Breast epithelium (tissue), 4 donors: ENCODE measurements around the gene TCEAL8. TPM values are rescaled to one million over a fixed set of nuclear protein-coding genes. Genes with fewer than 3 reads are reported as not detected.

Experiments used
- DNase-seq, 2 donors: peaks; one replicate each; pipeline ENCODE4 v3.0.0-alpha.2; 2019; ENCODE audit warnings: low spot score in 2 of 2
- H3K27ac ChIP-seq, 2 donors: fragments of 200-600 bp; sonication (generic) in 1 of 2; one replicate each; pipeline ENCODE4 v1.5.1; 2016 to 2019; ENCODE audit warnings: mild to moderate bottlenecking in 1 of 2
- H3K27me3 ChIP-seq, 2 donors: fragments of 200-600 bp; sonication (generic) in 1 of 2; one replicate each; pipeline versions ENCODE4 v1.5.1 to v1.6.0; 2017 to 2019; ENCODE audit warnings: control low read depth in 1 of 2, mild to moderate bottlenecking in 1 of 2
- H3K36me3 ChIP-seq: fragments of 200-600 bp; one replicate; pipeline ENCODE4 v1.5.1; 2019
- H3K4me1 ChIP-seq, 2 donors: fragments of 200-600 bp; sonication (generic); one replicate each; pipeline ENCODE4 v1.5.1; 2016 to 2019; ENCODE audit warnings: control low read depth in 1 of 2
- H3K4me3 ChIP-seq, 3 donors: fragments of 200-600 bp; sonication (generic); 1 replicate in 2 of 3; 2 replicates in 1 of 3; pipeline ENCODE4 v1.5.1; 2016 to 2019; ENCODE audit warnings: mild to moderate bottlenecking in 3 of 3, moderate library complexity in 2 of 3
- H3K9me3 ChIP-seq, 2 donors: fragments of 200-600 bp; sonication (generic) in 1 of 2; one replicate each; pipeline ENCODE4 v1.5.1; 2016 to 2019; ENCODE audit warnings: control low read depth in 1 of 2
- POLR2A ChIP-seq: fragments of 450-650 bp; IDR thresholded peaks from one replicate; pipeline ENCODE4 v1.6.1; 2016; ENCODE audit warnings: antibody characterized with exemption, mild to moderate bottlenecking, moderate library complexity
- POLR2AphosphoS5 ChIP-seq, 3 donors: sonication (generic); formaldehyde crosslinking; IDR thresholded peaks; one replicate each; pipeline ENCODE4 v1.6.1; 2017; ENCODE audit warnings: antibody characterized with exemption in 3 of 3
- intact Hi-C: fragments of 100-400 bp; cut with DNase I; formaldehyde crosslinking; loops from one replicate; pipeline ENCODE4 v1.15.1; 2023; ENCODE audit warnings: low total_unique reads
- total RNA-seq, 3 donors: library from RNA; depleted of rRNA; stranded (reverse); fragments of >200 nt; gene quantifications; one replicate each; pipeline ENCODE4 v1.1.0, GENCODE V29; 2016
- TF ChIP-seq, protein P1 (sequence below), 3 donors: fragments of 450-650 bp; IDR thresholded peaks; one replicate each; pipeline ENCODE4 v1.5.1; 2016 to 2017; ENCODE audit warnings: antibody characterized with exemption in 3 of 3, mild to moderate bottlenecking in 3 of 3, moderate library complexity in 3 of 3

Gene TCEAL8
- total RNA-seq, 3 donors from 2014 or later = 52.2 to 79.6 (median 58.5) TPM

DNA sequence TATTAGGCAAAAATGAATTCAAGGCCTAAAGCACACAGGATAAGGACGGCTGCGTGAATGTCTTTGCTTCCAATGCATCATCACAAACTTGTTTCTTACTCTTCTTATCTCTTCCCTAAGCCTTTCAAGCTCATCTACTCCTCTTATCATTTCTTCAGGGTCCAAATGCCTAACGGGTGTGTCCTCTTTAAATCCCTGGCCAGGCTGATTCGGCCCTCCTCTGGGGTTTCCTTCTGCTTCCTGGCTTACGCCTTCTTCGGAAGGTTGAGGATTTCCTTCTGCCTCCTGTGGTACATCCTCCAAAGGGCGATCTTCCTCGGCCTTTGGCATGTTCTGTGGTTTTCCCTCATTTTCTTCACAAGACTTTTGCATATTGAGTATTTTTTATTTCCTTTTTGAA is 1.3 kb downstream of the TCEAL8 start:
- peak overlapping the region; percentile 55 to 72 (median 61) for H3K4me3 ChIP-seq
- no peaks in the 10 kb centered on the region for H3K36me3 ChIP-seq
- H3K27me3 ChIP-seq = peaks cover 0 to 37% of the 10 kb centered on the region in 2 donors
- H3K9me3 ChIP-seq = no peaks in the 10 kb centered on the region
- DNase-seq = no peak
- peak overlapping the region; percentile 80 to 90 for H3K27ac ChIP-seq
- H3K4me1 ChIP-seq = no peaks in the 10 kb centered on the region
- intact Hi-C loops = no loop called here
- TF ChIP-seq, protein P1, sequence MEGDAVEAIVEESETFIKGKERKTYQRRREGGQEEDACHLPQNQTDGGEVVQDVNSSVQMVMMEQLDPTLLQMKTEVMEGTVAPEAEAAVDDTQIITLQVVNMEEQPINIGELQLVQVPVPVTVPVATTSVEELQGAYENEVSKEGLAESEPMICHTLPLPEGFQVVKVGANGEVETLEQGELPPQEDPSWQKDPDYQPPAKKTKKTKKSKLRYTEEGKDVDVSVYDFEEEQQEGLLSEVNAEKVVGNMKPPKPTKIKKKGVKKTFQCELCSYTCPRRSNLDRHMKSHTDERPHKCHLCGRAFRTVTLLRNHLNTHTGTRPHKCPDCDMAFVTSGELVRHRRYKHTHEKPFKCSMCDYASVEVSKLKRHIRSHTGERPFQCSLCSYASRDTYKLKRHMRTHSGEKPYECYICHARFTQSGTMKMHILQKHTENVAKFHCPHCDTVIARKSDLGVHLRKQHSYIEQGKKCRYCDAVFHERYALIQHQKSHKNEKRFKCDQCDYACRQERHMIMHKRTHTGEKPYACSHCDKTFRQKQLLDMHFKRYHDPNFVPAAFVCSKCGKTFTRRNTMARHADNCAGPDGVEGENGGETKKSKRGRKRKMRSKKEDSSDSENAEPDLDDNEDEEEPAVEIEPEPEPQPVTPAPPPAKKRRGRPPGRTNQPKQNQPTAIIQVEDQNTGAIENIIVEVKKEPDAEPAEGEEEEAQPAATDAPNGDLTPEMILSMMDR (IDR thresholded peaks at IDR 0.05) = no peak
- TF ChIP-seq POLR2AphosphoS5 (IDR thresholded peaks at IDR 0.05) = no peak
- TF ChIP-seq POLR2A = no peak

DNA sequence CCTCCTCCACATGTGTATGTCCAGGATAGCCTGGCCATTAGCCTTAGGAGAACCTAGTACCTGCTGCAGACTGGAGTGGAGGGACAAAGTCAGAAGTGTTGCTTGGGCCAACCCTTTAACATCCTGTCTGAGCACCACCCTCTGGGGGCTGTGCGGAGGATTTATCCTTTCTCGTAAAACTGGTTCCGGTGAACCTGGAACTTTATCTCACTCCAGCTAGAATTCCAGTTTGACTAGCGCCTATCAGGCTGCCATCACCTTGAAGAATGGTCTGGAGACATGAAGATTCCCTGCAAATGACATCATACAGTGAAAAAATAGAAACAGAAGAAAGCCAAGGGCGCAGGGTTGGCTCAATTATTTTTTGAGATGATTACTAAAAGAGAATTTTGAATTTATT is 4.0 kb downstream of the TCEAL8 start:
- Histone ChIP-seq H3K4me3 (no peak overlapping the region), H3K9me3 (no peaks in the 10 kb centered on the region), H3K27me3 (peaks cover 0 to 24% of the 10 kb centered on the region in 2 donors), H3K36me3 (no peaks in the 10 kb centered on the region), H3K27ac (peak overlapping the region in 1 of 2 donors; percentile 0), H3K4me1 (no peaks in the 10 kb centered on the region)
- intact Hi-C loops = no loop called here
- TF ChIP-seq POLR2AphosphoS5 (IDR thresholded peaks at IDR 0.05) (no peak), POLR2A (no peak)
- TF ChIP-seq, protein P1 (IDR thresholded peaks at IDR 0.05) = no peak
- DNase-seq = no peak

DNA sequence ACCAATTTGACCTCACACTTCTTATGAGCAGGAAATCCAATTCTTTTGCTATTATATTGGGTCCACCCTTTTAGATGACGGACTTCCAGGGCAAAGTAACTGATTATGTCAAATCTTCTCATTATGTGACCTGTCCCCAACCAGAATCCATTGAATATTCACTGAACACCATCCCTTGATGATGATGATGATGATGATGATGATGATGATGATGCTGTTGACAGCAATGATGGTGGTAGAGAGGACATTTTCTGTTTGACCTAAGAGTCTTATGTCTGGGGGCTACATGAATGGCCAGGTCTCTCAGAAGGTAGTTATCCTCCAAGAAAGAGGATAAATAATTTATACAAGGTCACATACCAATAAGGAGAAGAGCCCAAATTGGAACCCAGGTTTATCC is 5.2 kb downstream of the TCEAL8 start:
- DNase-seq = no peak
- H3K27me3 ChIP-seq = peaks cover 0 to 15% of the 10 kb centered on the region in 2 donors
- intact Hi-C loops = no loop called here
- H3K36me3 ChIP-seq = no peaks in the 10 kb centered on the region
- TF ChIP-seq POLR2A = no peak
- no peak for TF ChIP-seq POLR2AphosphoS5 (IDR thresholded peaks at IDR 0.05)
- TF ChIP-seq, protein P1 (IDR thresholded peaks at IDR 0.05) = no peak
- H3K9me3 ChIP-seq = no peaks in the 10 kb centered on the region
- no peak overlapping the region for H3K27ac ChIP-seq
- H3K4me1 ChIP-seq = no peaks in the 10 kb centered on the region
- no peak overlapping the region for H3K4me3 ChIP-seq

DNA sequence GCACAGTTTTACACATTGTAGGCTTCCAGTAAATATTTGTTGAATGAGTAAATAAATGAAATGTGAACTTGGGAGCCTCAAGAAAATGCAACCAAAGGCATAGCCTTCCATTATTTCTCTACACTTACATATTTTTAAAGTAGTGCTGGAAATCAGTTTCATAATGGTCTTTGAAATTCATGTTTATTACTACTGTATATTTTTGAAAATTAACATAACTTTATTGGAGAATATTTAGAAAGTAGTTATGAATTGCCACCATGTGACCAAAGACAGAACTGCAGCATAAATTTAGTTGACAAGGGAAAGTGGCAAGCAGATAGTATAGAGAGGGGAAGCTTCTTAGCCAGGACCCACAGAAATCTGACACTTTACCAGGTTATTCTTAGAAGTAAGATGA is 6.4 kb downstream of the TCEAL8 start:
- H3K9me3 ChIP-seq = no peaks in the 10 kb centered on the region
- DNase-seq = no peak
- H3K36me3 ChIP-seq = no peaks in the 10 kb centered on the region
- no peak overlapping the region for H3K4me3 ChIP-seq
- TF ChIP-seq, protein P1 (IDR thresholded peaks at IDR 0.05) = peak in 1 of 3 donors; percentile 24
- no peak for TF ChIP-seq POLR2AphosphoS5 (IDR thresholded peaks at IDR 0.05)
- no peak for TF ChIP-seq POLR2A
- H3K27ac ChIP-seq = no peak overlapping the region
- H3K4me1 ChIP-seq = no peaks in the 10 kb centered on the region
- intact Hi-C loops = no loop called here
- peaks cover 0 to 11% of the 10 kb centered on the region in 2 donors for H3K27me3 ChIP-seq

DNA sequence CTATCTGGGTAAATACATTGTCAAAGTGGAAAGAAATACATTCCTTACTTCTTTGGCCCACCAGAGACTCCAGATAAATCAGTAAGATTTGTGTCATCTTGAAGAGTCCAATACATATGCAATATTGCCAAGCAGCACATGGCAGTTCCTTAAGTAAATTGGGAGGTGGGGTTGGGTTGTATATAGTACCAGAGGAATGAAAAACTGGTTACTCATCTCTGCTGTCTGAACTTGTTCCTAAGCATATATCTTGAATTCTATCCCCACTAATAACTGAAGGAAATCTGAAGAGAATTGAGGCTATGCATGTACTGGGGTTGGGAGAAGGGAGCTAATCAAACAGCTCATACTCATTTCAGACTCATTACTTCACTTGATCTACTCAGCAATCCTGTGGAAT is 14.8 kb downstream of the TCEAL8 start:
- Histone ChIP-seq H3K36me3 (no peaks in the 10 kb centered on the region), H3K27ac (no peak overlapping the region), H3K4me1 (no peaks in the 10 kb centered on the region), H3K27me3 (peaks cover 0 to 29% of the 10 kb centered on the region in 2 donors), H3K9me3 (no peaks in the 10 kb centered on the region), H3K4me3 (no peak overlapping the region)
- intact Hi-C loops = no loop called here
- TF ChIP-seq POLR2AphosphoS5 (IDR thresholded peaks at IDR 0.05) (no peak), POLR2A (no peak)
- TF ChIP-seq, protein P1 (IDR thresholded peaks at IDR 0.05) = no peak
- no peak for DNase-seq
